Retina (tissue), 1 donor: ENCODE results near the gene LSM14B.
"Not testable (repeated sequence)": the region's sequence is repeated elsewhere in the genome, so short reads cannot be mapped to it uniquely, and the experiment has no call there.

Source experiments
- DNase-seq: peaks from one replicate; pipeline ENCODE4 v3.0.0-alpha.2; 2016

LSM14B gene

GRCh38 chr20:62147528-62147927, 25.3 kb downstream of the LSM14B start:
- no peak for DNase-seq

- not testable (repeated sequence) for DNase-seq
These were observed 26.1 kb downstream of the LSM14B start for GRCh38 chr20:62148383-62148782.

- DNase-seq, result peak; percentile 20
These were observed 26.6 kb downstream of the LSM14B start for GRCh38 chr20:62148908-62149314.

GRCh38 chr20:62149532-62150309, 27.4 kb downstream of the LSM14B start:
- peak; percentile 55 for DNase-seq

- no peak for DNase-seq
These were observed 28.0 kb downstream of the LSM14B start for GRCh38 chr20:62150310-62150575.

GRCh38 chr20:62151225-62151624, 28.9 kb downstream of the LSM14B start:
- DNase-seq, result no peak

GRCh38 chr20:62151835-62152364, 29.6 kb downstream of the LSM14B start:
- no peak for DNase-seq

- peak; percentile 22 for DNase-seq
These were observed 33.4 kb downstream of the LSM14B start for GRCh38 chr20:62155428-62156253.

GRCh38 chr20:62156254-62156556, 33.9 kb downstream of the LSM14B start:
- DNase-seq, result peak; percentile 12

- DNase-seq, result peak; percentile 78
These were observed 34.5 kb downstream of the LSM14B start for GRCh38 chr20:62156592-62157386.

- no peak for DNase-seq
These were observed 35.3 kb downstream of the LSM14B start for GRCh38 chr20:62157387-62158087.

- DNase-seq, result no peak
These were observed 35.8 kb downstream of the LSM14B start for GRCh38 chr20:62158088-62158400.

GRCh38 chr20:62158541-62158940, 36.3 kb downstream of the LSM14B start:
- DNase-seq, result no peak

- no peak for DNase-seq
These were observed 36.8 kb downstream of the LSM14B start for GRCh38 chr20:62159052-62159451.

- no peak for DNase-seq
These were observed 37.6 kb downstream of the LSM14B start for GRCh38 chr20:62159839-62160238.

GRCh38 chr20:62160253-62160652, 38.0 kb downstream of the LSM14B start:
- DNase-seq, result no peak

GRCh38 chr20:62160876-62161275, 38.6 kb downstream of the LSM14B start:
- DNase-seq, result no peak

GRCh38 chr20:62161347-62161746, 39.1 kb downstream of the LSM14B start:
- no peak for DNase-seq

GRCh38 chr20:62162765-62163484, 40.6 kb downstream of the LSM14B start:
- no peak for DNase-seq

GRCh38 chr20:62163485-62163865, 41.2 kb downstream of the LSM14B start:
- DNase-seq, result no peak

- no peak for DNase-seq
These were observed 41.9 kb downstream of the LSM14B start for GRCh38 chr20:62163986-62164762.
